ENCODE measurements around the gene IGF1R.

Gene IGF1R

GRCh38 chr15:98937413-98938104, 289.2 kb downstream of the IGF1R start:
- Histone ChIP-seq H3K9ac (ENCODE audit: low read length in 5 of 5) (no peak overlapping the region), H3K36me3 (ENCODE audit: control insufficient read depth in 5 of 5, insufficient read depth in 5 of 5, low read length in 5 of 5) (peaks cover 3 to 72% (median 46%) of the 10 kb centered on the region in 5 donors), H3K27ac (ENCODE audit: low read depth, low read length) (no peak overlapping the region), H3K4me3 (ENCODE audit: low read depth in 1 of 5, low read length in 5 of 5) (no peak overlapping the region), H3K9me3 (ENCODE audit: control insufficient read depth in 5 of 5, low read length in 5 of 5) (no peaks in the 10 kb centered on the region), H3K27me3 (ENCODE audit: control insufficient read depth in 5 of 5, insufficient read depth in 4 of 5, low read length in 5 of 5) (no peaks in the 10 kb centered on the region), H3K4me1 (ENCODE audit: control insufficient read depth in 5 of 5, insufficient read depth in 5 of 5, low read length in 5 of 5) (no peaks in the 10 kb centered on the region)

- H3K4me1 ChIP-seq (ENCODE audit: control insufficient read depth in 5 of 5, insufficient read depth in 5 of 5, low read length in 5 of 5) = peaks cover 0 to 2% (median 0%) of the 10 kb centered on the region in 5 donors
- H3K9me3 ChIP-seq (ENCODE audit: control insufficient read depth in 5 of 5, low read length in 5 of 5) = no peaks in the 10 kb centered on the region
- H3K9ac ChIP-seq (ENCODE audit: low read length in 5 of 5) = no peak overlapping the region
- peaks cover 3 to 74% (median 48%) of the 10 kb centered on the region in 5 donors for H3K36me3 ChIP-seq (ENCODE audit: control insufficient read depth in 5 of 5, insufficient read depth in 5 of 5, low read length in 5 of 5)
- no peak overlapping the region for H3K4me3 ChIP-seq (ENCODE audit: low read depth in 1 of 5, low read length in 5 of 5)
- H3K27ac ChIP-seq (ENCODE audit: low read depth, low read length) = no peak overlapping the region
- no peaks in the 10 kb centered on the region for H3K27me3 ChIP-seq (ENCODE audit: control insufficient read depth in 5 of 5, insufficient read depth in 4 of 5, low read length in 5 of 5)
Observed at GRCh38 chr15:98938105-98938417, 289.7 kb downstream of the IGF1R start.

GRCh38 chr15:98938799-98939198, 290.5 kb downstream of the IGF1R start:
- H3K36me3 ChIP-seq (ENCODE audit: control insufficient read depth in 5 of 5, insufficient read depth in 5 of 5, low read length in 5 of 5) = peaks cover 3 to 77% (median 50%) of the 10 kb centered on the region in 5 donors
- peaks cover 0 to 10% (median 4%) of the 10 kb centered on the region in 5 donors for H3K4me1 ChIP-seq (ENCODE audit: control insufficient read depth in 5 of 5, insufficient read depth in 5 of 5, low read length in 5 of 5)
- H3K27ac ChIP-seq (ENCODE audit: low read depth, low read length) = no peak overlapping the region
- H3K9ac ChIP-seq (ENCODE audit: low read length in 5 of 5) = no peak overlapping the region
- H3K27me3 ChIP-seq (ENCODE audit: control insufficient read depth in 5 of 5, insufficient read depth in 4 of 5, low read length in 5 of 5) = no peaks in the 10 kb centered on the region
- no peaks in the 10 kb centered on the region for H3K9me3 ChIP-seq (ENCODE audit: control insufficient read depth in 5 of 5, low read length in 5 of 5)
- H3K4me3 ChIP-seq (ENCODE audit: low read depth in 1 of 5, low read length in 5 of 5) = no peak overlapping the region

GRCh38 chr15:98939311-98940080, 291.2 kb downstream of the IGF1R start:
- Histone ChIP-seq H3K36me3 (ENCODE audit: control insufficient read depth in 5 of 5, insufficient read depth in 5 of 5, low read length in 5 of 5) (peaks cover 3 to 77% (median 50%) of the 10 kb centered on the region in 5 donors), H3K4me1 (ENCODE audit: control insufficient read depth in 5 of 5, insufficient read depth in 5 of 5, low read length in 5 of 5) (peaks cover 0 to 15% (median 4%) of the 10 kb centered on the region in 5 donors), H3K27ac (ENCODE audit: low read depth, low read length) (no peak overlapping the region)

GRCh38 chr15:98941595-98942255, 293.4 kb downstream of the IGF1R start:
- H3K4me3 ChIP-seq (ENCODE audit: low read depth in 1 of 5, low read length in 5 of 5) = no peak overlapping the region
- no peaks in the 10 kb centered on the region for H3K9me3 ChIP-seq (ENCODE audit: control insufficient read depth in 5 of 5, low read length in 5 of 5)
- no peak overlapping the region for H3K9ac ChIP-seq (ENCODE audit: low read length in 5 of 5)
- H3K27me3 ChIP-seq (ENCODE audit: control insufficient read depth in 5 of 5, insufficient read depth in 4 of 5, low read length in 5 of 5) = no peaks in the 10 kb centered on the region
- H3K36me3 ChIP-seq (ENCODE audit: control insufficient read depth in 5 of 5, insufficient read depth in 5 of 5, low read length in 5 of 5) = peaks cover 3 to 71% (median 50%) of the 10 kb centered on the region in 5 donors
- no peak overlapping the region for H3K27ac ChIP-seq (ENCODE audit: low read depth, low read length)
- peaks cover 0 to 15% (median 9%) of the 10 kb centered on the region in 5 donors for H3K4me1 ChIP-seq (ENCODE audit: control insufficient read depth in 5 of 5, insufficient read depth in 5 of 5, low read length in 5 of 5)

More at GRCh38 chr15:98939311-98940080, 291.2 kb downstream of the IGF1R start:
- Histone ChIP-seq H3K27me3 (ENCODE audit: control insufficient read depth in 5 of 5, insufficient read depth in 4 of 5, low read length in 5 of 5) (no peaks in the 10 kb centered on the region), H3K9me3 (ENCODE audit: control insufficient read depth in 5 of 5, low read length in 5 of 5) (no peaks in the 10 kb centered on the region), H3K4me3 (ENCODE audit: low read depth in 1 of 5, low read length in 5 of 5) (no peak overlapping the region), H3K9ac (ENCODE audit: low read length in 5 of 5) (no peak overlapping the region)

GRCh38 chr15:98942431-98942830, 294.1 kb downstream of the IGF1R start:
- H3K36me3 ChIP-seq (ENCODE audit: control insufficient read depth in 5 of 5, insufficient read depth in 5 of 5, low read length in 5 of 5) = peaks cover 3 to 68% (median 50%) of the 10 kb centered on the region in 5 donors
- H3K4me1 ChIP-seq (ENCODE audit: control insufficient read depth in 5 of 5, insufficient read depth in 5 of 5, low read length in 5 of 5) = peaks cover 0 to 15% (median 9%) of the 10 kb centered on the region in 5 donors
- no peak overlapping the region for H3K9ac ChIP-seq (ENCODE audit: low read length in 5 of 5)
- H3K27ac ChIP-seq (ENCODE audit: low read depth, low read length) = no peak overlapping the region
- no peak overlapping the region for H3K4me3 ChIP-seq (ENCODE audit: low read depth in 1 of 5, low read length in 5 of 5)
- H3K9me3 ChIP-seq (ENCODE audit: control insufficient read depth in 5 of 5, low read length in 5 of 5) = no peaks in the 10 kb centered on the region
- no peaks in the 10 kb centered on the region for H3K27me3 ChIP-seq (ENCODE audit: control insufficient read depth in 5 of 5, insufficient read depth in 4 of 5, low read length in 5 of 5)

GRCh38 chr15:98943051-98943508, 294.7 kb downstream of the IGF1R start:
- no peaks in the 10 kb centered on the region for H3K27me3 ChIP-seq (ENCODE audit: control insufficient read depth in 5 of 5, insufficient read depth in 4 of 5, low read length in 5 of 5)
- H3K9ac ChIP-seq (ENCODE audit: low read length in 5 of 5) = no peak overlapping the region
- no peak overlapping the region for H3K27ac ChIP-seq (ENCODE audit: low read depth, low read length)
- peaks cover 0 to 15% (median 9%) of the 10 kb centered on the region in 5 donors for H3K4me1 ChIP-seq (ENCODE audit: control insufficient read depth in 5 of 5, insufficient read depth in 5 of 5, low read length in 5 of 5)
- H3K9me3 ChIP-seq (ENCODE audit: control insufficient read depth in 5 of 5, low read length in 5 of 5) = no peaks in the 10 kb centered on the region
- H3K4me3 ChIP-seq (ENCODE audit: low read depth in 1 of 5, low read length in 5 of 5) = no peak overlapping the region
- peaks cover 0 to 66% (median 48%) of the 10 kb centered on the region in 5 donors for H3K36me3 ChIP-seq (ENCODE audit: control insufficient read depth in 5 of 5, insufficient read depth in 5 of 5, low read length in 5 of 5)

GRCh38 chr15:98943601-98944151, 295.3 kb downstream of the IGF1R start:
- Histone ChIP-seq H3K36me3 (ENCODE audit: control insufficient read depth in 5 of 5, insufficient read depth in 5 of 5, low read length in 5 of 5) (peaks cover 0 to 66% (median 54%) of the 10 kb centered on the region in 5 donors), H3K9me3 (ENCODE audit: control insufficient read depth in 5 of 5, low read length in 5 of 5) (no peaks in the 10 kb centered on the region), H3K27me3 (ENCODE audit: control insufficient read depth in 5 of 5, insufficient read depth in 4 of 5, low read length in 5 of 5) (no peaks in the 10 kb centered on the region), H3K4me1 (ENCODE audit: control insufficient read depth in 5 of 5, insufficient read depth in 5 of 5, low read length in 5 of 5) (peaks cover 0 to 15% (median 9%) of the 10 kb centered on the region in 5 donors), H3K27ac (ENCODE audit: low read depth, low read length) (no peak overlapping the region), H3K4me3 (ENCODE audit: low read depth in 1 of 5, low read length in 5 of 5) (no peak overlapping the region), H3K9ac (ENCODE audit: low read length in 5 of 5) (no peak overlapping the region)

- Histone ChIP-seq H3K4me1 (ENCODE audit: control insufficient read depth in 5 of 5, insufficient read depth in 5 of 5, low read length in 5 of 5) (peaks cover 0 to 15% (median 9%) of the 10 kb centered on the region in 5 donors), H3K9me3 (ENCODE audit: control insufficient read depth in 5 of 5, low read length in 5 of 5) (no peaks in the 10 kb centered on the region), H3K27me3 (ENCODE audit: control insufficient read depth in 5 of 5, insufficient read depth in 4 of 5, low read length in 5 of 5) (no peaks in the 10 kb centered on the region), H3K9ac (ENCODE audit: low read length in 5 of 5) (no peak overlapping the region), H3K27ac (ENCODE audit: low read depth, low read length) (no peak overlapping the region), H3K36me3 (ENCODE audit: control insufficient read depth in 5 of 5, insufficient read depth in 5 of 5, low read length in 5 of 5) (peaks cover 0 to 66% (median 55%) of the 10 kb centered on the region in 5 donors), H3K4me3 (ENCODE audit: low read depth in 1 of 5, low read length in 5 of 5) (no peak overlapping the region)
Observed at GRCh38 chr15:98946301-98947255, 298.2 kb downstream of the IGF1R start.
